Keratinocyte (primary cell): ENCODE data around the gene MYO7B. TPM values are rescaled to one million over a fixed set of nuclear protein-coding genes. Genes with fewer than 3 reads are reported as not detected.

Experiments used
- DNase-seq: peaks from one replicate; pipeline ENCODE4 v3.0.0-alpha.2; 2011; ENCODE audit warnings: low read depth, missing footprints, low spot score
- FAIRE-seq: peaks from 2 replicates; lab custom pipeline; 2011; peaks lifted over from hg19 to GRCh38; lab: Jason Lieb, UNC
- H2AFZ ChIP-seq: 2 replicates; pipeline ENCODE4 v1.6.0; 2012; ENCODE audit warnings: low read length, control low read depth, inconsistent platforms; ENCODE audit not compliant: control insufficient read depth
- H3K27ac ChIP-seq: 2 replicates; pipeline ENCODE4 v1.5.1; 2011; ENCODE audit warnings: low read length; ENCODE audit not compliant: control insufficient read depth, insufficient read depth
- H3K27me3 ChIP-seq: 3 replicates; pipeline ENCODE4 v1.6.0; 2011; ENCODE audit warnings: low read length; ENCODE audit not compliant: control insufficient read depth, insufficient read depth; ENCODE audit errors: extremely low read depth
- H3K36me3 ChIP-seq, 2 experiments: 2 replicates in 1 of 2; 3 replicates in 1 of 2; pipeline ENCODE4 v1.5.1; 2011; ENCODE audit warnings: low read length in 2 of 2, mild to moderate bottlenecking in 1 of 2; ENCODE audit not compliant: control insufficient read depth in 2 of 2, insufficient read depth in 2 of 2; ENCODE audit errors: extremely low read depth in 1 of 2
- H3K4me1 ChIP-seq: 3 replicates; pipeline ENCODE4 v1.5.1; 2011; ENCODE audit warnings: low read length; ENCODE audit not compliant: control insufficient read depth, insufficient read depth; ENCODE audit errors: extremely low read depth
- H3K4me2 ChIP-seq: 3 replicates; pipeline ENCODE4 v1.6.0; 2011; ENCODE audit warnings: low read depth, low read length; ENCODE audit not compliant: control insufficient read depth, insufficient read depth; ENCODE audit errors: extremely low read depth
- H3K4me3 ChIP-seq, 3 experiments: fragments of 200-600 bp in 1 of 3; sonication (generic) in 1 of 3; 2 replicates in 2 of 3; 3 replicates in 1 of 3; pipeline ENCODE4 v1.5.1; 2011 to 2016; ENCODE audit warnings: low read length in 3 of 3, mild to moderate bottlenecking in 3 of 3, control low read depth in 2 of 3, inconsistent platforms in 1 of 3, low read depth in 1 of 3, mixed read lengths in 1 of 3, mixed run types in 1 of 3, moderate library complexity in 1 of 3; ENCODE audit not compliant: control insufficient read depth in 2 of 3, insufficient read depth in 2 of 3; ENCODE audit errors: extremely low read depth in 1 of 3
- H3K79me2 ChIP-seq: 2 replicates; pipeline ENCODE4 v1.6.0; 2012; ENCODE audit warnings: low read length; ENCODE audit not compliant: control insufficient read depth, insufficient read depth
- H3K9ac ChIP-seq: 3 replicates; pipeline ENCODE4 v1.6.0; 2011; ENCODE audit warnings: low read length; ENCODE audit not compliant: control insufficient read depth, insufficient read depth; ENCODE audit errors: extremely low read depth
- H3K9me1 ChIP-seq: 3 replicates; pipeline ENCODE4 v1.6.0; 2011; ENCODE audit warnings: low read length; ENCODE audit not compliant: control insufficient read depth, insufficient read depth; ENCODE audit errors: extremely low read depth
- H3K9me3 ChIP-seq: 2 replicates; pipeline ENCODE4 v1.5.1; 2012; ENCODE audit warnings: low read depth, low read length; ENCODE audit not compliant: control insufficient read depth
- H4K20me1 ChIP-seq: 3 replicates; pipeline ENCODE4 v1.6.0; 2011; ENCODE audit warnings: low read length; ENCODE audit not compliant: control insufficient read depth, insufficient read depth; ENCODE audit errors: extremely low read depth
- CTCF ChIP-seq, 3 experiments: IDR thresholded peaks in 1 of 3; conservative IDR thresholded peaks in 1 of 3; optimal IDR thresholded peaks in 1 of 3; 2 replicates in 2 of 3; 3 replicates in 1 of 3; pipeline versions ENCODE3 to v1.5.1; 2011; ENCODE audit warnings: low read length in 3 of 3, mild to moderate bottlenecking in 3 of 3, moderate library complexity in 2 of 3, control low read depth in 1 of 3, inconsistent platforms in 1 of 3; ENCODE audit not compliant: insufficient read depth in 2 of 3; ENCODE audit errors: extremely low read depth in 1 of 3
- EZH2 ChIP-seq: IDR thresholded peaks from one replicate; pipeline ENCODE4 v1.6.1; 2012; ENCODE audit warnings: inconsistent platforms, mild to moderate bottlenecking, low read length, moderate library complexity
- dilution Hi-C: fragments of 300-500 bp; cut with MboI; formaldehyde crosslinking; loops from one replicate; pipeline ENCODE4 v1.7.0; 2020; ENCODE audit warnings: low sequenced_read_pairs; ENCODE audit not compliant: extremely low pct_ligation_motif_present
- polyA plus RNA-seq, 5 experiments: library from polyadenylated mRNA; depleted of rRNA in 3 of 5; stranded (reverse) in 3 of 5; stranded (forward) in 1 of 5; unstranded in 1 of 5; fragments of >200 nt; gene quantifications; 1 replicate in 1 of 5; 2 replicates in 3 of 5; 3 replicates in 1 of 5; pipeline versions ENCODE4 v1.2.1 to v1.2.3, GENCODE V29; 2011 to 2012; ENCODE audit warnings: missing spikeins in 2 of 5, low read depth in 1 of 5, low replicate concordance in 1 of 5

The MYO7B gene
- polyA plus RNA-seq, 1 donor (not counting 4 experiments of a cell fraction or from before 2014, with no cell fraction given) = not detected

DNA sequence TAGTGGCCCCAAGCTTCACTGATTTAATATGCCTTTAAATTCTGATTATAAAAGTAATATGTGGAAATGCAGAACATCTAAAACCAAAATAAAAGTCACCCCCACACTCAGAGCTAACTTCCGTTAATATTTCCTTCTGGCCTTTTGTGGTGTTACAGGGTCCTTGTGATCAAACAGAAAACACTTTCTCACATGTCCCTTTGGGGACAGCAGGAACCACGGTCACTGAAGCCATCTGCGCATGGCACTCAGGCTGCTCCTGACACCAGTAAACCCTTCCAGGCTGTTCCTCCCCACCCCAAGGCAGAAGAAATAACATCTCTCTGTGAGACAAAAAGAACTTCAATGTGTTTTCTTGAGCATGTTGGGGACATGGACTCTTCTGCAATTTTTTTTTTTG, 85.4 kb downstream of the MYO7B start:
- no peaks in the 10 kb centered on the region for H3K9me1 ChIP-seq
- DNase-seq (no peak), FAIRE-seq (no peak)
- TF ChIP-seq CTCF (optimal IDR thresholded peaks at IDR 0.05 in 1 of 3, IDR thresholded peaks at IDR 0.05 in 1 of 3, conservative IDR thresholded peaks at IDR 0.05 in 1 of 3; ENCODE audit: extremely low read depth in 1 of 3, insufficient read depth in 2 of 3, low read length in 3 of 3) (no peak), EZH2 (no peak)
- H3K36me3 ChIP-seq = no peaks in the 10 kb centered on the region
- H3K9ac ChIP-seq = no peak overlapping the region
- H3K4me2 ChIP-seq = no peak overlapping the region
- no peaks in the 10 kb centered on the region for H3K79me2 ChIP-seq
- H3K4me3 ChIP-seq = no peak overlapping the region
- dilution Hi-C loops = no loop called here
- H3K27ac ChIP-seq = no peak overlapping the region
- peaks cover 5% of the 10 kb centered on the region for H3K4me1 ChIP-seq
- no peaks in the 10 kb centered on the region for H3K9me3 ChIP-seq
- H3K27me3 ChIP-seq = peaks cover 7% of the 10 kb centered on the region
- no peaks in the 10 kb centered on the region for H4K20me1 ChIP-seq
- H2AFZ ChIP-seq = no peak overlapping the region

GRCh38 chr2:127621981-127622431, 86.5 kb downstream of the MYO7B start:
- H3K4me2 ChIP-seq = no peak overlapping the region
- peaks cover 5% of the 10 kb centered on the region for H3K4me1 ChIP-seq
- H3K4me3 ChIP-seq = no peak overlapping the region
- dilution Hi-C loops = no loop called here
- no peak overlapping the region for H3K9ac ChIP-seq
- H3K27me3 ChIP-seq = peaks cover 7% of the 10 kb centered on the region
- H2AFZ ChIP-seq = no peak overlapping the region
- H3K79me2 ChIP-seq = no peaks in the 10 kb centered on the region
- H3K27ac ChIP-seq = no peak overlapping the region
- DNase-seq (no peak), FAIRE-seq (no peak)
- H4K20me1 ChIP-seq = no peaks in the 10 kb centered on the region
- no peak for TF ChIP-seq EZH2
- no peaks in the 10 kb centered on the region for H3K9me1 ChIP-seq
- H3K9me3 ChIP-seq = no peaks in the 10 kb centered on the region
- H3K36me3 ChIP-seq = no peaks in the 10 kb centered on the region
